Stimulated activated CD4-positive, alpha-beta T cell treated with anti-CD3 and anti-CD28 coated beads, Interleukin-12 subunit alpha, Interleukin-12 subunit beta, amount 100 ng/mL, for 48 hours (primary cell): ENCODE results near the gene OBP2B.
A peak's percentile ranks its signal among the peaks of the same experiment; 100 is the strongest.
"Not testable (repeated sequence)": the region's sequence is repeated elsewhere in the genome, so short reads cannot be mapped to it uniquely, and the experiment has no call there.

Experiments
- DNase-seq, 3 donors: peaks; one replicate each; pipeline ENCODE4 v3.0.0-alpha.2; 2020; ENCODE audit warnings: low read depth in 2 of 3, low spot score in 1 of 3

OBP2B gene

DNA sequence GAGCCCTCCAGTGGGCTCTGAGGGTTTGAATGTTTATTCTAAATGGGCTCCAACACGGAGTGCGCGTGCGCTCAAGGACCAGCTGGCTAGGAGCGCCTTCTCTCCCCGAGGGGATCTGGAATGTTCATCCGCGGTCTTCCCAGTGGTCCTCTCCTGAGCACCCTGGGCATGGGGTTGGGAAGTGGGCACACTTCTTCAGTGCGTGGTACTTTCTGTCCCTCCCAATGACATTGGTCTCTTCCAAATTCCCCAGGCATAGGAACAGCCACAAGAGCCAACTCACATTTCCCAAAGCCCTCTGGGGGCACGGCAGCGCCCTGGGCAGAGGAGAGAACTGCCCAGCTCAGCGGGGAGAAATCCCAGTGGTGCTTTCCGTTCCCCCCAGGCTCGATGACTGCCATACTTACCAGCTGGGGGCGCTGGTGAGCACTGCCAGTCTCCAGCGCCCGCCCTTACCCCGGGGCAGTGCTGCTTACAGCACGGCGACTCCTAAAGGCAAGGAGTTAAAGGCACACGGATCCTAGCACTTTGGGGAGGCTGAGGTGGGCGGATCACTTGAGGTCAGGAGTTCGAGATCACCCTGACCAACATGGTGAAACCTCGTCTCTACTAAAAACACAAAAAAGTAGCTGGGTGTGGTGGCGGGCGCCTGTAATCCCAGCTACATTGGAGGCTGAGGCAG, 29.9 kb upstream of the OBP2B start:
- peak; percentile 58 to 69 (median 64) for DNase-seq

- DNase-seq, result peak; percentile 12 to 30 (median 12)
Observed at GRCh38 chr9:133238272-133238850, 29.3 kb upstream of the OBP2B start.

DNA sequence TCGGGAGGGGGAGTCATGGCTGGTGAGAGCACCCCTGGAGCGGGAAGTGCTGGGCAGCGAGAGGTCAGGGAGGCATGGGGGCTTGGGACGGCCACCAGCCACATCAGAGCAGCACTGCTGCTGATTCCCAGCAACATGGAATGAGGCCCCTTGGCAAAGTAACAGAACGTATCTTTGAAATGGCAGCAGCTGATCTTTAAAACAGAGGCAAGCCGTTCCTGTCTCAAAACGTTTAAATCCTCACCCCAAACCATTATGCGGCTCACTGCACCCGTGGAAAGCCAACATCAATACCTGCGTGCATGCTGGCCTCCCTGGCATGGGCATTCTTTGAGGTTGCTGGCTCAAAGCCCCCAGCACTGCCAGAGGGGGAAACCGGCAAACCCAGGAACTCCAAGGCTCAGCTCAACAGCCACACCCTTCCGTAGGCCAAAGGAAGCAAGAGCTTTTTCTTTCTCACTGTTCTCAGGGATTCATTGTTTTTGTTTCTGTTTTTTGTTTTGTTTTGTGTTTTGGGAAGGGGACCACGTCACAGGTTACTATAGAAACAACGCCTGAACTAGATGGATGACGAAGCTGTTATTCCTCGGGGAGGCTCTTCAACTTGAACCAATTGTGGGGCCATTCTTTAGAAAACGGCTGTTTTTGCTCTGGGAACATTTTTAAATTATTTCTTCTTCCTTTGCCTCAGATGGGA, 28.1 kb upstream of the OBP2B start:
- DNase-seq, result no peak

GRCh38 chr9:133236291-133237034, 27.4 kb upstream of the OBP2B start:
- DNase-seq, result not testable (repeated sequence)

DNA sequence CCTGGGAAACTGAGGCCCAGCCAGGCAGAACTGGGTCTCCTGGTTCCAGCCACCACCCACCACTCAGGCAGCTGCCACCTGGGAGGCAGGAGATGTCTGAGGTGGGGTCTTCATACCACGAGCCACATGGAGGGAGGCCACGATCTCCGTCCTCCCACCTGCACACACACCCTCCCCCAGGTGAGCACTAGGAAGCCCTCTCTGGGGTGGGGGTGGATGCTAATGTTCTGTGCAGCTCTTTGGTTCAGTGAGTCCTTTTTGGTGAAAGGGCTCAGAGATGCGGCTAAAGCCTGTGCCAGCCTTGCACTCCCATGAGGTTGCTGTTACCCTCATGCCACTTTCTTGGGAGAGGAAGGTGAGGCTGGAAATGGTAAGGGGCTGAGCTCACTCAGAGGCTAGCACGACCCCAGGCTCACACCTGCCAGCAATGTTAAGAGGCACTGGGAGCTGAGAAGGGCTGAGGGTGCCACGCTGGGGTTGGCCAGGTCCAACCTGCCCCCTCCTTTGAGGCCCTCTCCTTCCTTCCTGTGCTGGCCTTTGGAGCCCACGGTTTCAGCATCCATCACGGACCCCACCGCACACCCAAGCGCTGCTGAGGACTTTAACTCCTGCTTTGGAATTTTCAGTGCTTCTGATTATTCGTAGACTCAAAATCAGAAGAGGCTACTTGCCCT, 26.6 kb upstream of the OBP2B start:
- no peak for DNase-seq

GRCh38 chr9:133234577-133235322, 25.7 kb upstream of the OBP2B start:
- DNase-seq, result no peak

GRCh38 chr9:133233681-133234432, 24.8 kb upstream of the OBP2B start:
- DNase-seq, result no peak

DNA sequence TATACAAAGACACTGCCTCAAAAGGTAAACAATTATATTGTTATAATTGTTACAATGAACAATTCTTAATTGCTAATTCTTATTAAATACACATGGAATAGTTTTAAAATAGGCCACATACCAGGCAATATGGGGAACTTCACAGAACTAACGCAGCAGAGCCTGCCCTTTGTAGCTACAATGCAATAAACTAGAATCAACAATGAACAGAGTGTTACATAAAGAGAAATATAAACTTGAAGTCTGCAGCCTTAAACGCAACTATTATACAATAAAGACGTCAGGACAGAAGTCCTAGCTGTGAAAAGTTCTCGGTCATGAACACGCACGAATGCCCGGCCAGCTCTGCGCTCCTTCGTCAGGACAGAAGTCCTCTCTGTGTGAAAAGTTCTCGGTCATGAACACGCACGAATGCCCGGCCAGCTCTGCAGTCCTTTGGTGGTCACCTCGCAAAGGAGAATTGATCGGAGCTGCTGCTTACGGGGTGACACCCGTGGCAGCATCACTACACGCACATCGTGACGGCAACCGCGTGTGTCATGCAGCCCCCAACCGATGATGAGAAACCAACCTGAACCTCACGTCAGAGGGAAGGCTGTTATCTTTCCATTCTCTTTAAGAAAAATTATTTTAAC, 23.0 kb upstream of the OBP2B start:
- DNase-seq, result not testable (repeated sequence)

GRCh38 chr9:133230514-133230913, 21.5 kb upstream of the OBP2B start:
- not testable (repeated sequence) for DNase-seq

GRCh38 chr9:133230093-133230492, 21.0 kb upstream of the OBP2B start:
- DNase-seq, result no peak

GRCh38 chr9:133228474-133229193, 19.6 kb upstream of the OBP2B start:
- not testable (repeated sequence) for DNase-seq

GRCh38 chr9:133227996-133228395, 18.9 kb upstream of the OBP2B start:
- not testable (repeated sequence) for DNase-seq

GRCh38 chr9:133227242-133227860, 18.3 kb upstream of the OBP2B start:
- no peak for DNase-seq

GRCh38 chr9:133226219-133227171, 17.4 kb upstream of the OBP2B start:
- no peak for DNase-seq

DNA sequence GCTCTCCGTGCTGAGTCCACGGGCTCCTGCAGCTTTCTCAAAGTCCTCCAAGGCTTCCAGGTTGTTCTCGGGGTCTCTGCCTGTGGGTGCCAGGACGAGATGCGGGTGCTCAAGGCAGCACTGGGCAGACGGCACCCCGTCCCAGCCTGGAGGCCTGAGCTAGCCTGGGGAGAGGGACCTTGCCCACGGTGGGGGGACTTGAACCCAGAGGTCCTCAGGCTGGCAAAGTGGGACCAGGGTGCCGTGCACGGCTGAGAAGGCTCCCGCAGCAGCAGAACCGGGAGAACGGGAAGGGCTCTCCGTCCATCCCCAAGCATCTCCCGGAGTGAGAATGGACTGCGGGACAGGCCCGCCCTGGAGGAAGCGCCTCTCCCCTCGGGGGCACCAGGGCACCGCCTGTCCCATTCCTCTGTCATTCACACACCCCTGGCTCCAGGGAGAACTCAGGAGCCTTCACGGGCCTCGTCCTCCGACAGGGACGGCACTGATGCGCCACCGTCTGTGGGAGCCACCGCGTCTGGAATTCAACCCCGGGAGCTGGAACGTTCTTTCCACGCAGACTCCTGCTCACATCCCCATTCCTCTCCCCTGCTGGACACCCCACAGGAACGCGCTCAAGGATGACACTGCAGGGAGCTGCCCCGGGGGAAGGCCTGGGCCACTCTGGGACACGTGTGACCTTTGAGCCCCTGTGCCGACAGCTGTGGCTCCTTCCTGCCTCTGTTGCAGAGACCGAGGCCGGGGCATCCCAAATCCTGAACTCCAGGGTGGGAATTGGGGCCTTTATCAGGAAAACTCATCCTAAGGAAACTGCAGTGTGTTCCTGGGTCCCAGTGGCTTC, 16.3 kb upstream of the OBP2B start:
- no peak for DNase-seq

DNA sequence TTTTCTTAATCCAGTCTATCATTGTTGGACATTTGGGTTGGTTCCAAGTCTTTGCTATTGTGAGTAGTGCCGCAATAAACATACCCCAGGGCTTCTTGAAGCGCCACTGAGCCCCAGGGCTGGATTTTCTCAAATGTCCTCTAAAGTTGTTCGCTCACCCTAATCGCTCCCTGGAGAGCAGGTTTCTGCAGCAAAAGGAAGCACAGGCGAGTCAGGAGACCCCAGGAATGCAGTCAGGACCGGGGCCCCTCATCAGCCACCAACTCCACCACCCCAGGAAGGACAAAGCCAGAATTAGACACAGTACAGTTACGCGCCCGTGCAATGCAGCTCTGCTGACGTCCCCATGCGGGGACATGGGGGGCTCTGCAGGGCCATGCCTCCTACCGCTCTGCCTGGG, 15.7 kb upstream of the OBP2B start:
- no peak for DNase-seq
